HepG2 (cell line): ENCODE measurements around the gene MYO5A.

Experiments used
- KDM1A ChIP-seq: IDR thresholded peaks from 2 replicates; pipeline ENCODE4 v1.6.1; 2016; ENCODE audit warnings: missing compliant biosample characterization
- TBL1XR1 ChIP-seq: fragments of 150-350 bp; IDR thresholded peaks from 2 replicates; pipeline ENCODE4 v1.6.1; 2014; ENCODE audit warnings: borderline replicate concordance, low read length; ENCODE audit not compliant: partially characterized antibody

DNA sequence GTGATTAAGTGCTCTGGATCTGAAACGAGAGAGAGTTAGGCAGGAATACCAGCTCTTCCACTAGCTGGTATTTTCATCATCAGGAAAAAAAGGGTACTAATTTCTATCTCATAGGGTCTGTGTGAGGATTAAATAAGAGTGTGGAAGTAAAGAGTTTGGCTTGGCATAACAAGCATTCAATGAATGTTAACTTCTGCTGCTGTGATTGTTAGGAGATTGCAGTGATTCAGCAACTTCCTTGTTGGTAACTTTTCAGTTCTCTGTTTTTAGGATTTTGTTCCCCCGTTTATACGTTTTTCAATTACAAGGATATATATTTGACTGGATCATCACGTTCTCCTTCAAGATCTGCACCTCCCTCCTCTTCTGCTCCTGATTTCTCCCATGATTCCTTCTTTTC, 167.2 kb downstream of the MYO5A start:
- TF ChIP-seq KDM1A (CRISPR knock-in tag) (no peak), TBL1XR1 (no peak)
